UCSD-AML1 (cell line): Measurements from ENCODE around the gene SPECC1.
"Not testable (repeated sequence)": the region's sequence is repeated elsewhere in the genome, so short reads cannot be mapped to it uniquely, and the experiment has no call there.

Experiments
- DNase-seq: peaks from one replicate; lab custom pipeline; 2025; ENCODE audit not compliant: unreplicated experiment; lab: John Stamatoyannopoulos, UW

SPECC1 gene

DNA sequence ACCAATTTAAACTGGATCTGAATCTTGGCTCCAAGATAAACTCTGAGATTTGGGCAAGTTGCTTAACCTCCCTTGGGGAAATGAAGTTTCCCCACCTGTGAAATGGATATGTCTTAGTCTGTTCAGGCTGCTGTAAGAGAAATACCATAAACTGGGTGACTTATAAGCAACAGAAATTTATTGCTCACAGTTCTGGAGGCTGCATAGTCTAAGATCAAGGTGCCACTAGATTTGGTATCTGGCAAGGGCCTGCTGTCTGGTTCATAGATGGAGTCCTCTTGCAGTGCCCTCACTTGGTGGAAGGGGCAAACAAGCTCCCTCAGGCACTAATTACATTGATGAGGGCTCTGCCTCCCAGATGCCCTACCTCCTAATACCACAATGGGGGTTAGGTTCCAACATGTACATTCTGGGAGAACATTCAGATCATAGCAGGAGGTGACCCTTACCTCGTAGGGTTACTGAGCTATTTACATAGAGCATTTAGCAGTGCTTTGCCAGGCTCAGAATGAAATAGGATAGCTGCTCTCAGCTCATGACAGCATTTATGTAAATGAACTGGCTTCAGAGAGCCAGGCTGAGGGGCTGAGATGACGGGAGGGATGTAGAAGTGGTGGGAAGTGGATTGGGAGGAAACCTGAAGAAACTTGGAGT lies 83.9 kb downstream of the SPECC1 start:
- no peak for DNase-seq

DNA sequence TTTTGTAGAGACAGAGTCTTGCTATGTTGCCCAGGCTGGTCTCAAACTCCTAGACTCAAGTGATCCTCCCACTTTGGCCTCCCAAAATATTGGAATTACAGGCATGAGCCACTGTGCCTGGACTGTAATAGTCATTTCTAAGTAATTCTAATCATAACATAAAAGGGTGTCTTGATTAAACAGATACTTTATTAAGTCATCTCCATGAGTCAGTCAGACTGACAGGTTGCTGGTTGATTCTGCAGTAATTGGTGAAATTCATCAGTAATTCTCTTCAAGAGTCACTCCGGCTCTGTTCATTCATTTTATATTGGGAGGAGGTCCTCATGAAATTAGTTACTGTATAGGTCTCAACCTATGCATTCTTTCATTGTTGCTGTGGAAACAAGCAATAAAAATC lies 85.6 kb downstream of the SPECC1 start:
- no peak for DNase-seq

GRCh38 chr17:20095336-20096080 lies 86.3 kb downstream of the SPECC1 start:
- peak; percentile 37 for DNase-seq

DNA sequence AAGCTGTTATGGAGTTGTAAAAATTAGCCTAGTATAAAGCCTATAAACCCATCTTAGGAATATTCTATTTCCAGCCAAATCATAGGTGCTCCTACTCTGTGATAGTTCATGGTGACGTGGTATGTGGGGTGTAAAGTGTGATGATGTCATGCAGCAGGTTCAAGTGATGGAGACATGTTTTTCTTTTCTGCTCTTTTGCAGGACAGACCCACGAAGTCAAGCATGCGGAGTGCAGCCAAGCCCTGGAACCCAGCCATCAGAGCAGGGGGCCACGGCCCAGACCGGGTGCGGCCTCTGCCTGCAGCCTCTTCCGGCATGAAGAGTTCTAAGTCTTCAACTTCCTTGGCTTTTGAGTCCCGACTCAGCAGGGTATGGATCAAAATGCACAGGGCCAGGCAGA lies 87.3 kb downstream of the SPECC1 start:
- no peak for DNase-seq

DNA sequence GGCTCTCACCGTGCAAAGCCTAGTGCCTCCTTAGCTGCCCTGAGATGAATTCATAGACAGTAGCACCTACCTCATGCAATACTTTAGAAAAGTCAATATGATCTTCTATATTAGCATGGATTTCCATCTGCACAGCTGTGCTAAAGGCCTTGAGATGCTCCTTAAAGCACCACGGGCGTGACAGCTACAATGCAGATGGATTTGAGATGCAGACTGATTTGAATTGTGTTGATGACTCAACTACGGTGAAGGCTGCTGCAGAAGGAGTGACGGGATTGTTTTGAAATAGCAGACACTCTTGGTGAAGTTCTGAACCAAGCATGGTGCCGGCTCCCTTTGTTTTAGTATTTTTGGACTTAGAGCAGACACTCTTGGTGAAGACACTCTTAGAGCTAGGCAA lies 88.2 kb downstream of the SPECC1 start:
- no peak for DNase-seq

- DNase-seq, result no peak
Measured at GRCh38 chr17:20098314-20098713, 89.2 kb downstream of the SPECC1 start.

GRCh38 chr17:20100806-20101205 lies 91.6 kb downstream of the SPECC1 start:
- DNase-seq, result not testable (repeated sequence)

GRCh38 chr17:20103454-20104446 lies 94.6 kb downstream of the SPECC1 start:
- no peak for DNase-seq

DNA sequence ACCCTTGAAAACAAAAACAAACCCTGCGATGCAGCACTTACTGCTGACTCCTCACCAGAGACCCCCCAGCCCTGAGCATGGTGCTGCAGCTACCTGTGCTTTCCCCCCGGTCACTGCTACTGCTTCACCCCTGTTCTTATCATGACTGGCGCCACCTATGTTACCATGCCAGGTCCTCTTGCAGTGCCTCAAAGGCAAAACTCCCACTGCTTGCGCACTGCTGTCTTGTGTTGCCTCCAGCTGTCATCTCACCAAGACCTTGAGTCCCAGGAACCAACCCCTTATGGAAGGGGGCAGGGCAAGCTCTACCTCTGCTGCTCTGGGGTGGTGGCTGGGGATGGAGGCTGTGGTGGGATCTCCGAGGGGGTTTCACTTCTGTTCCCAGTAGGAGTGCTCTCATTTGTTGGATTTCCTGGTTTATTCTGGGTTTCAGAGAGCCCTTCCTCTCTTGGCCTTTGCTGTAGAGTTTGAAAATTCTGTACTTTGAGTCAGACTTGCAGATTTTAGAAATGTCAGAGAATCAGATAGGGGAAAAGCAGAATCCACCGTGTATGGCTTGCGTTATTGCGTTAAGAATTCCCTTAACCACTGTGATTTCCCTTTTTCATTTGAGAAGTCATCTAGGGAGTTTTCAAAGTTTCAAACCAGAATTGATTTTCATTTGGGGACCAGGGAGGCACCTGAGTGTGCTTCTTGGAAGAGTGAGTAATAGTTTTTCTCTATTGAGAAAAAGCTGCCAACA lies 96.6 kb downstream of the SPECC1 start:
- DNase-seq, result no peak

- DNase-seq, result not testable (repeated sequence)
Measured at GRCh38 chr17:20106446-20106845, 97.3 kb downstream of the SPECC1 start.

DNA sequence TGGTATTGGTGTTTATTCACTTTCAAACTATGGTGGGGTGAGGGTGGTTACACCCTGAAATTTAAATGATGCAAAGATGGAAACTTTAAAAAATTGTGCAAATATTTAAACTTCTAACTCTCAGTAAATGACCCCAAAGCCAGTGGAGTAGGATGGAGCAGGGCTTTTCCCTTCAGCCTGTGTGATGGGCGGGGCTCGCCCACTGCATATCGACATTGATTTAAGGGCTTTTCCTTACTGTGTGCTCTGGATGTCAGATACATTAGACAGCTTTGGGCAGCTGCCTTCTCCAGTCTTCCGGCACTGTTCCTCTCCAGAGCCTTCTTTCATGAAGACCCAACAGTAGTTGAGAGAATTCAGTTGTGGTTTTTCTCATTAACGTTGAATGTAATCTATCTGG lies 99.9 kb downstream of the SPECC1 start:
- no peak for DNase-seq

- no peak for DNase-seq
Measured at GRCh38 chr17:20111538-20111937, 102.4 kb downstream of the SPECC1 start.

DNA sequence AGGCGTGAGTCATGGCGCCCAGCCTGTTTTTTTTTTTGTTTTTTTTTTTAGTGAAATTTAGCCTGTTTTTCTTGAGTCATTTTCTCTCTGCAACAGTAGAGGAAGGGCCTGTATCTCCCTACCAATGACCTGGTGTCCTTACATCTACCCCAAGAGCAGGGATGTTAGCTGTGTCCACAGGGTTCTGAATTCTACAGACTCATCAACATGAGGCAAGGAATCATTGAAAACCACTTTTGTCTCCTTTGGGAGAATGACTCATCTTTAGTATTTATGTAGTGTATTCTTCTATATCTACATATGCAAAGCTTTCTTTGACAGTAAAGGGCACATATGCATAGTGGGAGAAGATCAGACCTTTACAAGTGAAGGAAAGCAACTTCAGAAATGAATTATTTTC lies 105.3 kb downstream of the SPECC1 start:
- DNase-seq, result no peak

DNA sequence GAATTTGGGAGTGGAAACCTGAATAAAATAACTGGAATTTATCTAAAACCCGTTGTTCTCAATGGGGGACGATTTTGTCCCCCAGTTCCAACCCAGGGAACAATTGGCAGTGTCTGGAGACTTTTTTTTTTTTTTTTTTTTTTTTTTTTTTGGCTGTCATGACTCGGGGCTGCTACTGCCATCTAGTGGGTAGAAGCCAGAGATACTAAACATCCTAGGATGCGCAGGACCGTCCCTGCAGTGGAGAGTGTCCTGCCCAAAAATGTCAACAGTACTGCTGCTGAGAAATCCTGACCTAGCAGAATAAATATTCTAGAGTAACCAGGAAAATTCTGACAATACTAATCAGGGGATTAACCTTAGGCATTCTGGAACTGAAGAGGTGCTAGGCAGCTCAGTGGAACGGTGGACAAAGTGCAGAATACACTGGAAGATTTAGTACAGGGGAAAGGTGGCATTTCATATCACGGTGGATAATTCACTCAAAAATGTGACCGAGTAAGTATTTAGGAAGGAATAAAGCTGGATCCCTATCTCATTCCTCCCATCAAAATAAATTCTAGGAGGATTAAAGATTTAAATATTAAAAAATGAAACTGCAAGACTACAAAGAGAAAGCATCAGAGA lies 107.6 kb downstream of the SPECC1 start:
- DNase-seq, result no peak

DNA sequence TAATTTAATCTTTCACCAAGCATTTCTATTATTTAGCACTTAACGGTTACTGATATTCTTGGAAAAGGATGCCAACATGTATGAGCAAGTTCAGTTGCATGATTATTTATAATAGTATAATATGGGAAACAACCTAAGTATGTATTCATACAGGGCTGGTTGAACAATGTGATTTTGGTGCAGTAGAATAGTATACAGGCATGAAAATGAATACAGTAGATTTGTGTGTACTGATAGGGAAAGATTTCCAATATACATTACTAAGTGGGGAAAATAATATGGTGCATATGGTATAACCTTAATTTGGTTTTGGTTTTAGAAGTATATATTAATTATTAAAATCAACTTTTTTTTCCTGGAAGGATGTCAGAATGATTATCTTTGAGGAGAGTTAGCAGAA lies 109.1 kb downstream of the SPECC1 start:
- no peak for DNase-seq

DNA sequence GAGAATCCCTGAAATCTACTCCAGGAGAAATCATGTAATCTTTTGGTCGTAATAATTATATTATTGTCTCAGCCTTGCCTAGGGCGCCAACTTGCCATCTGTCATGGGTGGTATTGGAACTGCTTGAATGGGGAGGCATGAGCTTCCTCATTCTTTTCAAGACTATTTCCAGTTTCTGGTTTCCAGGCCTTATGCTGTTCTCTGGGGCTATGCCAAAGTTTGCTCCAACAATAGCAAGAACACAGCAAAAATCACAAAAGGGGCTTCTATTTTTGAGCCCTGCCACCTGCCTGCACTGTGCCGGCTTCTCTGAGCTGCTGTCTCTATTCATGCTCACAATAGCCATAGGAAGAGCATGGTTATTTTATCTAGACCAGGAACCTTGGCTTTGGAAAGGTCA lies 111.7 kb downstream of the SPECC1 start:
- DNase-seq, result no peak

DNA sequence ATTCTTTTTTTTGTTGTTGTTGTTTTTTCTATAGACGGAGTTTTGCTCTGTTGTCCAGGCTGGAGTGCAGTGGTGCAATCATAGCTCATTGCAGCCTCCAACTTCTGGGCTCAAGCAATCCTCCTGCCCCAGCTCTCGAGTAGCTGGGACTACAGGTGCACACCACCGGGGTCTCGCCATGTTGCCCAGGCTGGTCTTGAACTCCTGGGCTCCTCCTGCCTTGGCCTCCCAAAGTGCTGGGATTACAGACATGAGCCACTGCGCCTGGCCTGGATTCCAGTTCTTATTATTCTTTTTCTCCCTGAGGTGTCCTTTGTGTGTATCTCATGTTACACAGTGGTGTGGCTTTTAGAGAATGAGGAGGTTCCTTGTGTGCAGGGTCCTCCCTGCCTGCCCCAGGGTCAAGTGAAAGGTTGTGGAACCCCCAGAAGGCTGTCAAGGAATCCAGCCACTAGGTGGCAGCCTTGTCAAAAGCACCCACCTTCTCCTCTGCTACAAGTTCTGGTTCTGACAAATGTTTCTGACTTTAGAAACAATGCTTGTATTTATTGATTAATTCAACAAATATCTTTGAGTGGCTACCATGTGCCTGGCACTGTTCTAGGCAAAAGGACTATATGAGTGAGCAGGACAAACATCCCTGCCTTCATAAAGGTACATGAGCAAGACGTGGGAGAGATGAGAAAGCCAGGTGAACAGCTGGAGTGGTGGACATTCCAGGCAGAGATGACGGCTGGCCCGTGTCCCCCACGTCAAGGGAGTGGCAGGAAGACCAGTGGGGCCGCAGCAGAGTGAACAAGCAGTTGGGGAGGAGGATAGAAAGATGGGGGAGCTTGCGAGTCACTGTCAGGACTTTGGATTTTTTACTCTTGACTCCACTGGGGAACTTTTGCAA lies 112.4 kb downstream of the SPECC1 start:
- peak; percentile 50 for DNase-seq

DNA sequence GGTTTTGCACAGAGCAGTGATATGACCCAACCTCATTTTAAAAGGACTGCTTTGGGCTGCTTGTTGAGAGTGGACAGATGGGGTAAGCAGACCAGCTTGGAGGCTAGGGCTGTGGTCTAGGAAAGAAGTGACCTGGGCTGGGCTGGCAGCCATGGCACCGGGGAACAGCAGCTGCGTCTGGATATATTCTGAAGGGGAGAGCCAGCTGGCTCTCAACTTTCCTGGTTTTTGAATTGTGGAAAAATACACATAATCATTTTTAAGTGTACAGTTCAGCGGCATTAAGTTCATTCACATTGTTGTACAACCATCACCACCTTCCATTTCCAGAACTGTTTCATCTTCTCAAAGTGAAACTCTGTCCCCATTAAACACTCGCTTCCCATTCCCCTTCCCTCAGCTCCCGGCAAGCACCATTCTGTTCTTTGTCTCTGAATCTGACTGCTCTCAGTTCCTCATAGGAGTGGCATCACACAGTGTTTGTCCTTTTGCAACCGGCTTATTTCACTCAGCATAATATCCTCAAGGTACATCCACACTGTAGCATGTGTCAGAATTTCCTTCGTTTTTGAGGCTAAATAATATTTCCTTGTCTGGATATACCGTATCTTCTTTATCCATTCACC lies 113.2 kb downstream of the SPECC1 start:
- no peak for DNase-seq

- DNase-seq, result no peak
Measured at GRCh38 chr17:20123209-20123608, 114.0 kb downstream of the SPECC1 start.
